NB4 (cell line): ENCODE data around the gene SLC17A7.

Experiments used
- DNase-seq: peaks from one replicate; pipeline ENCODE4 v3.0.0; 2010; ENCODE audit warnings: low read depth
- H3K4me3 ChIP-seq: one replicate; pipeline ENCODE4 v1.5.1; 2011; ENCODE audit warnings: mild to moderate bottlenecking, low read depth, low read length, moderate library complexity
- MAX ChIP-seq: IDR thresholded peaks from 2 replicates; pipeline ENCODE4 v1.6.1; 2011; ENCODE audit warnings: low read depth, low read length
- MYC ChIP-seq: IDR thresholded peaks from 2 replicates; pipeline ENCODE4 v1.6.1; 2011; ENCODE audit warnings: low read depth, low read length
- POLR2A ChIP-seq: IDR thresholded peaks from 2 replicates; pipeline ENCODE4 v1.6.1; 2011; ENCODE audit warnings: mild to moderate bottlenecking; ENCODE audit not compliant: insufficient read length; ENCODE audit errors: extremely low read depth
- TF ChIP-seq, protein P1 (sequence below): IDR thresholded peaks from one replicate; pipeline ENCODE4 v1.5.1; 2012; ENCODE audit warnings: low read depth, low read length

The SLC17A7 gene

GRCh38 chr19:49419173-49419572, 22.2 kb downstream of the SLC17A7 start:
- no peak for DNase-seq
- no peak overlapping the region for H3K4me3 ChIP-seq
- TF ChIP-seq POLR2A: no peak

- H3K4me3 ChIP-seq: no peak overlapping the region
- DNase-seq: no peak
- TF ChIP-seq, protein P1, sequence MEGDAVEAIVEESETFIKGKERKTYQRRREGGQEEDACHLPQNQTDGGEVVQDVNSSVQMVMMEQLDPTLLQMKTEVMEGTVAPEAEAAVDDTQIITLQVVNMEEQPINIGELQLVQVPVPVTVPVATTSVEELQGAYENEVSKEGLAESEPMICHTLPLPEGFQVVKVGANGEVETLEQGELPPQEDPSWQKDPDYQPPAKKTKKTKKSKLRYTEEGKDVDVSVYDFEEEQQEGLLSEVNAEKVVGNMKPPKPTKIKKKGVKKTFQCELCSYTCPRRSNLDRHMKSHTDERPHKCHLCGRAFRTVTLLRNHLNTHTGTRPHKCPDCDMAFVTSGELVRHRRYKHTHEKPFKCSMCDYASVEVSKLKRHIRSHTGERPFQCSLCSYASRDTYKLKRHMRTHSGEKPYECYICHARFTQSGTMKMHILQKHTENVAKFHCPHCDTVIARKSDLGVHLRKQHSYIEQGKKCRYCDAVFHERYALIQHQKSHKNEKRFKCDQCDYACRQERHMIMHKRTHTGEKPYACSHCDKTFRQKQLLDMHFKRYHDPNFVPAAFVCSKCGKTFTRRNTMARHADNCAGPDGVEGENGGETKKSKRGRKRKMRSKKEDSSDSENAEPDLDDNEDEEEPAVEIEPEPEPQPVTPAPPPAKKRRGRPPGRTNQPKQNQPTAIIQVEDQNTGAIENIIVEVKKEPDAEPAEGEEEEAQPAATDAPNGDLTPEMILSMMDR: no peak
- TF ChIP-seq MYC (no peak), MAX (no peak), POLR2A (no peak)
Measured at GRCh38 chr19:49418511-49418910, 22.8 kb downstream of the SLC17A7 start.

DNA sequence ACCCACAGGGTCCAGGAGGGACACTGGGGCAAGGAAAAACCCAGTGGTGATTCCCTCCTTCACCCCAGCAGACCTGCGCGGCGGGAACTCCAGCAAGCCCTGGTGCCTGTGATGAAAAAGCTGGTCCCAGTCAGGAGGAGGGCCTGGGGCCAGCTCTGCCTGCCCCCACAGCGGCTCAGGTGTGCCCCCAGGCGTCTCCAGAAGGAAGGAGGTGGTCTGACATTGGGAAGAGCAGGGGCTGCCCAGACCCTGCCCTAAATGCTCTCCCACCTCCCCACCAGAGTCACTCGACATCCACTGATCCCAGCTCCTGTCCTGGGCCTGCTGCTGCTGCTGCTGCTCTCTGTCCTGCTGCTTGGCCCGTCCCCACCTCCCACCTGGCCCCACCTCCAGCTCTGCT, 24.2 kb downstream of the SLC17A7 start:
- no peak for TF ChIP-seq MYC
- TF ChIP-seq MAX: no peak
- no peak for TF ChIP-seq POLR2A
- TF ChIP-seq, protein P1: no peak
- DNase-seq: no peak
- no peak overlapping the region for H3K4me3 ChIP-seq

- TF ChIP-seq, protein P1: no peak
- no peak for TF ChIP-seq POLR2A
- TF ChIP-seq MYC: no peak
- no peak for TF ChIP-seq MAX
- peak; percentile 65 for DNase-seq
Measured at GRCh38 chr19:49415810-49416200, 25.5 kb downstream of the SLC17A7 start.

GRCh38 chr19:49415102-49415809, 26.1 kb downstream of the SLC17A7 start:
- peak overlapping the region; percentile 49 for H3K4me3 ChIP-seq
- TF ChIP-seq POLR2A (peak; percentile 48), MYC (peak; percentile 94), MAX (peak; percentile 95)
- TF ChIP-seq, protein P1: no peak
- peak; percentile 99 for DNase-seq

More at GRCh38 chr19:49415810-49416200, 25.5 kb downstream of the SLC17A7 start:
- H3K4me3 ChIP-seq: peak overlapping the region; percentile 49

GRCh38 chr19:49414256-49414655, 27.1 kb downstream of the SLC17A7 start:
- H3K4me3 ChIP-seq: no peak overlapping the region
- peak; percentile 65 for DNase-seq
- TF ChIP-seq, protein P1: no peak
- TF ChIP-seq POLR2A (no peak), MYC (no peak), MAX (peak; percentile 60)
